Measurements from ENCODE around the gene PGF. TPM values are rescaled to one million over a fixed set of nuclear protein-coding genes. Genes with fewer than 3 reads are reported as not detected.

The PGF gene
- total RNA-seq, 4 donors from 2014 or later = 3.5 to 10.5 (median 7.9) TPM

DNA sequence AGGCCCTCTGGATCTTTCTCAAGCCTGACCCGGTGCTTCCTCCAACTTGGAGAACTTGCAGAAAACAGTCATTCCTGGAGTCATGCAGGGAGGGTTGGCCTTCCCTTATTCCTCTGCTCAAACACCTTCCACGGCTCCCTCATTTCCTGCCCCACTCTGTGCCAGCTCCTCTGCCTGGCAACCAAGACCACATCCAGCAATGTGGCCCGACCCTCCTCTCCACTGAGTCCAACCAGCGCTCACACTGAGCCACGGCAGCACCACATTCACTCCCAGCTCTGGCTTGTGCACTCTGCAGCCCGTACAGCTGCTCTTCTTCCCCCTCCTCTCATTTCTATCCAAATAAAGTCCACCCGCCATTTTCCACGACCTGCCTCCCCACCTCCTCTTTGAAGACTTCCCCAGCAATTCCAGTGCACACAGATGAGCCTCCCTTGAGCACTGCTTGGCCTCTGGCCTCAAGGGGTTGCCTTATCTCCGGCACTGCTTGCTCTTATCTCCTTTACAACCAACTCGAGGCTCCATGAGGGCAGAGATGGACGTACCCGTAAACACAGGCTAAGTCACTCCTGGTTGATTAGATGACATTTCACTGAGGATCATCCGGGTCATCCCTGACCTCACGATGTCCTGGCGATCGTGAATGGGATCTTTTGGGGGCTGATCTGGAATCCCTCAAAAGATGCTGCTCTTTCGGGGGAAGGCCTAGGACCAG lies 5.4 kb downstream of the PGF start:
- Histone ChIP-seq H3K4me1 (peaks cover 56% of the 10 kb centered on the region), H3K9me3 (no peaks in the 10 kb centered on the region), H3K36me3 (peaks cover 5% of the 10 kb centered on the region), H3K27ac (no peak overlapping the region), H3K27me3 (no peaks in the 10 kb centered on the region), H3K4me3 (no peak overlapping the region)
- TF ChIP-seq EP300 (IDR thresholded peaks at IDR 0.05) (no peak), POLR2AphosphoS5 (IDR thresholded peaks at IDR 0.05) (no peak), POLR2A (IDR thresholded peaks at IDR 0.05) (no peak)
- TF ChIP-seq, protein P1, sequence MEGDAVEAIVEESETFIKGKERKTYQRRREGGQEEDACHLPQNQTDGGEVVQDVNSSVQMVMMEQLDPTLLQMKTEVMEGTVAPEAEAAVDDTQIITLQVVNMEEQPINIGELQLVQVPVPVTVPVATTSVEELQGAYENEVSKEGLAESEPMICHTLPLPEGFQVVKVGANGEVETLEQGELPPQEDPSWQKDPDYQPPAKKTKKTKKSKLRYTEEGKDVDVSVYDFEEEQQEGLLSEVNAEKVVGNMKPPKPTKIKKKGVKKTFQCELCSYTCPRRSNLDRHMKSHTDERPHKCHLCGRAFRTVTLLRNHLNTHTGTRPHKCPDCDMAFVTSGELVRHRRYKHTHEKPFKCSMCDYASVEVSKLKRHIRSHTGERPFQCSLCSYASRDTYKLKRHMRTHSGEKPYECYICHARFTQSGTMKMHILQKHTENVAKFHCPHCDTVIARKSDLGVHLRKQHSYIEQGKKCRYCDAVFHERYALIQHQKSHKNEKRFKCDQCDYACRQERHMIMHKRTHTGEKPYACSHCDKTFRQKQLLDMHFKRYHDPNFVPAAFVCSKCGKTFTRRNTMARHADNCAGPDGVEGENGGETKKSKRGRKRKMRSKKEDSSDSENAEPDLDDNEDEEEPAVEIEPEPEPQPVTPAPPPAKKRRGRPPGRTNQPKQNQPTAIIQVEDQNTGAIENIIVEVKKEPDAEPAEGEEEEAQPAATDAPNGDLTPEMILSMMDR (IDR thresholded peaks at IDR 0.05) = no peak
- no peak for DNase-seq (ENCODE audit: low spot score in 2 of 2)
- 92% methylated on average over 17 of the region's 17 CpGs for WGBS

DNA sequence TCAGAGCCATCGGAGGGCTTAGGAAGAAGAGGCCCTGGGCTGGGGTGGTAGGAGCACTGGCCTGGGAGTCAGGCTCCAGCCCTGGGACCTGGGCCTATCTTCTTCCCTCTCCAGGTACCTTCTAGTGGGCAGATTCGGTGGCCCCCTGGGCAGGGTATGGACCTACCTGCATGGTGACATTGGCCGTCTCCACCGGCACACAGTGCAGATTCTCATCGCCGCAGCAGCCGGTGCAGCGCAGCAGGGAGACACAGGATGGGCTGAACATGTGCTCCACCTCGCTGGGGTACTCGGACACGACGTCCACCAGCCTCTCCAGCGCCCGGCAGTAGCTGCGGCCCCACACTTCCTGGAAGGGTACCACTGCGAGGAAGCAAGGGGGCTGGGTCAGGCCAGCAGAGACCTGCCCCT lies 6.2 kb downstream of the PGF start:
- Histone ChIP-seq H3K36me3 (peaks cover 5% of the 10 kb centered on the region), H3K4me3 (no peak overlapping the region), H3K9me3 (no peaks in the 10 kb centered on the region), H3K27ac (no peak overlapping the region), H3K4me1 (peaks cover 48% of the 10 kb centered on the region), H3K27me3 (no peaks in the 10 kb centered on the region)
- WGBS = 95% methylated on average over 10 of the region's 16 CpGs
- TF ChIP-seq POLR2A (IDR thresholded peaks at IDR 0.05) = no peak
- TF ChIP-seq POLR2AphosphoS5 (IDR thresholded peaks at IDR 0.05) = no peak
- no peak for DNase-seq (ENCODE audit: low spot score in 2 of 2)

DNA sequence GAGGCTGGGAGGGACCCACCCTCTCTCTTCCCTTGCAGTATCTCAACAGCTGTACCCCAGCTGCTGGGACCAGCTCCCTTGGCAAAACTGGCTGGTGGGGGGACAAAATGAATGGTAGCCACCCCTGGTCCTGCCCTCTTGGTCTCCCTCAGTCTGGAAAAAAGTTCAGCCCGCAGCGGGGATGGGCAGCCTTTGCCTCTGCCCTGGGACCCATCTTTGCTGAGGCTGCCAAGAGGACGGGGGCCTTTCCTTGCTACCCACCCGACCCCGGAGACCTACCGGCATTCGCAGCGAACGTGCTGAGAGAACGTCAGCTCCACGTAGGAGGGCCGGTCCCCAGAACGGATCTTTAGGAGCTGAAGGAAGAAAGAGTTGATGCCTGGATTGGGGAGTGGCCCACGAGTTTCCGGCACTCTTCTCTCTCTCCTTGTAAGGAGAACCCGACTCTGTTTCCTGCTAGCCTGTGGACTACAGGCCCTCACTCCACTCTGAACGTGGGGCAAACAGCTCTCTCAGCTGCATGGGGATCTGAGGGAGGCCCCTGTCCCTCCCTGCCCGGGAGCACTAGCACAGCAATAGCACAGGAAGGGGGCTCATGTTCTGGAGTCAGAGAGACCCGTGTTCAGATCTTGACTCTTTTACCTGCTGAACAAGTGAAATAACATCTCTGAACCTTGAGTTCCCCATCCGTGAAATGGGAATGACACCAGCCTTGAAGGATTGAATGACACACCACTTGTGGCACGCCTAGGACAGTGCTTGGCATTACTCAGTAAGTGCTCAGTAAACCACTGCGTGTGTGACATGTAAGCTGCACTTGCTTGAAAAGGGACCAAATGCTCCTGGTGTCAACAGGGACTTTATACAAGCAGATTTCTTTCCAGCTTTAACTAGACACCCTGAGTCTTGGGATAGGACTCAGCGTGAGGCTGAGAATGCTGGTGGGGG lies 6.9 kb downstream of the PGF start:
- peaks cover 5% of the 10 kb centered on the region for H3K36me3 ChIP-seq
- H3K9me3 ChIP-seq = no peaks in the 10 kb centered on the region
- no peaks in the 10 kb centered on the region for H3K27me3 ChIP-seq
- no peak overlapping the region for H3K4me3 ChIP-seq
- DNase-seq (ENCODE audit: low spot score in 2 of 2) = no peak
- peaks cover 41% of the 10 kb centered on the region for H3K4me1 ChIP-seq
- 65% methylated on average over 22 of the region's 23 CpGs for WGBS
- no peak for TF ChIP-seq POLR2A (IDR thresholded peaks at IDR 0.05)
- no peak for TF ChIP-seq POLR2AphosphoS5 (IDR thresholded peaks at IDR 0.05)
- no peak for TF ChIP-seq EP300 (IDR thresholded peaks at IDR 0.05)
- H3K27ac ChIP-seq = no peak overlapping the region

DNA sequence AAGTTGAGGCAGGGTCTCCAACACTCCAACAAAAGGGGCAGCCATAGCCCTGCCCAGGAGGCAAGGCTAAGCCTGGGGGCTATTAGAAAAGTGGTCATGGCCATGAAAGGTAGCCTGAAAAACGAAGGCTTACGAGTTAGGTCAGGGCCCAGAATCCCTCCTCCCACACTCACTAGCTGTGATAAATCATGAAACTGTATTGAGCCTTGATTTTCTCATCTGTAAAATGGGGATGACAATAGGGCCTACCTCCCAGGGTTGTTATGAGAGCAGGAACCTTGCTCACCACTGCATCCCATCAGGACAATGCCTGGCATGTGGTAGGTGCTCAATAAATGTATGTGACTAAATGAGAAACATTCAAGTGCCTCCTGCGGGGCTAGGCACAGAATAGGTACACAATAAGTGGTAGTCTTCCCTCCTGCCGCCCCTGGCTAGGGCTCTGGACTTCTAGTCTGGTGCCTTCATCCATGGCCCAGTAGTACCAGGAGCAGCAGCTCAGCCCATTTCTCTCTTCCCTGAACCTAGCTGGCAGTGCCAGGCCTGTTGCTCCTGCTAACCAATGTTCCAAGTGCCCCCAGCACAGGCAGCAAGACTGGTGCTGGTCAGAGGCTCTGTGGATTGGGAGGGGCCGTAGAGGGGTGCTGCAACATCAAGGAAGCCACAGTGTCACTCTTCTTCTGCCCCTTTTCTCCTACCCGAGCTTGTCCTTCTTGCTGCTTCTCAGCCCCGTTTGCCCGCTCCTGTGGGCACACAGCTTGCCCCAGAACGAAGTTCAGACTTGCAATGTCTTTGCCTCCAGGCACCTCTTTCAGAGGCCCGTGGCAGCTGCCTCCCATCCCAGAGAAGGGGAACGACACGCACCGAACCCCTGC lies 7.8 kb downstream of the PGF start:
- no peaks in the 10 kb centered on the region for H3K9me3 ChIP-seq
- H3K4me1 ChIP-seq = peaks cover 36% of the 10 kb centered on the region
- H3K27ac ChIP-seq = no peak overlapping the region
- no peaks in the 10 kb centered on the region for H3K27me3 ChIP-seq
- peaks cover 5% of the 10 kb centered on the region for H3K36me3 ChIP-seq
- 47% methylated on average over 13 of the region's 13 CpGs for WGBS
- TF ChIP-seq EP300 (IDR thresholded peaks at IDR 0.05) = no peak
- TF ChIP-seq, protein P1 (IDR thresholded peaks at IDR 0.05) = no peak
- no peak for TF ChIP-seq POLR2AphosphoS5 (IDR thresholded peaks at IDR 0.05)
- TF ChIP-seq POLR2A (IDR thresholded peaks at IDR 0.05) = no peak
- no peak for DNase-seq (ENCODE audit: low spot score in 2 of 2)
- H3K4me3 ChIP-seq = no peak overlapping the region

DNA sequence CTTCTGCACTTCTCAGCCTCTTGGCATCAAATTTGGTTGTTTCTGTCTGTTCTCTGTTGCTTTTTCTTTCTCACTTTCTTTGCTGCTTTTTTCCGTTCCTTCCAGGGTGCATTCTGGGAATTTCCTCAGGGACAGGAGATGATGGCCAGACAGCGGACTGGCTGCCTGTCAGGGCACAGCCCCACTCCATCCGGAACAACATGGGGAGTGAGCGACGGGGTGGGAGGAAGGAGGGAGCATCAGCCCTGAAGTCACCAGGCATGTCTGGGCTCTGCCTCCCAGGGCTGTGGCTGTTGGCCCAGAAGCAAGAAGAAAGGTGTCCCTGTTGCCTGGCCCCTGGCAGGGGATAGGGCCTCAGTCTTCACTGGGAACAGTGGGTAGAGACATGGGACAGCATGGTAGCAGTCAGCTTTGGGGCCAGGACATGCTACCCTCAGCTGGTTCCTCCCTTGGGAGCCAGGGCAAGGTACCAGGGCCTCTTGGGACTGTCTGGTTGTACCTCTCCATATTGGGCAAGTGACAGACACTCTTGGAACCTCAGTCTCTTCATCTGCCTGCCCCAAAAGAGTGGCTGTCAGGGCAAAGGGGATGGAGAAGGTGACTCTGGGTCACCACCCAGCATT lies 8.6 kb downstream of the PGF start:
- Histone ChIP-seq H3K36me3 (peaks cover 5% of the 10 kb centered on the region), H3K27me3 (no peaks in the 10 kb centered on the region), H3K4me3 (no peak overlapping the region), H3K4me1 (peaks cover 37% of the 10 kb centered on the region), H3K9me3 (no peaks in the 10 kb centered on the region), H3K27ac (no peak overlapping the region)
- DNase-seq (ENCODE audit: low spot score in 2 of 2) = no peak
- TF ChIP-seq EP300 (IDR thresholded peaks at IDR 0.05) (no peak), POLR2A (IDR thresholded peaks at IDR 0.05) (no peak), POLR2AphosphoS5 (IDR thresholded peaks at IDR 0.05) (no peak)
- TF ChIP-seq, protein P1 (IDR thresholded peaks at IDR 0.05) = no peak
- WGBS = 24% methylated on average over 5 of the region's 5 CpGs
